IPS-11a (cell line): Measurements from ENCODE around the gene SDK2.

Experiments
- H3K4me3 ChIP-seq: one replicate; pipeline ENCODE4 v1.5.1; 2013; ENCODE audit warnings: low read depth, low read length, control low read depth

The SDK2 gene

DNA sequence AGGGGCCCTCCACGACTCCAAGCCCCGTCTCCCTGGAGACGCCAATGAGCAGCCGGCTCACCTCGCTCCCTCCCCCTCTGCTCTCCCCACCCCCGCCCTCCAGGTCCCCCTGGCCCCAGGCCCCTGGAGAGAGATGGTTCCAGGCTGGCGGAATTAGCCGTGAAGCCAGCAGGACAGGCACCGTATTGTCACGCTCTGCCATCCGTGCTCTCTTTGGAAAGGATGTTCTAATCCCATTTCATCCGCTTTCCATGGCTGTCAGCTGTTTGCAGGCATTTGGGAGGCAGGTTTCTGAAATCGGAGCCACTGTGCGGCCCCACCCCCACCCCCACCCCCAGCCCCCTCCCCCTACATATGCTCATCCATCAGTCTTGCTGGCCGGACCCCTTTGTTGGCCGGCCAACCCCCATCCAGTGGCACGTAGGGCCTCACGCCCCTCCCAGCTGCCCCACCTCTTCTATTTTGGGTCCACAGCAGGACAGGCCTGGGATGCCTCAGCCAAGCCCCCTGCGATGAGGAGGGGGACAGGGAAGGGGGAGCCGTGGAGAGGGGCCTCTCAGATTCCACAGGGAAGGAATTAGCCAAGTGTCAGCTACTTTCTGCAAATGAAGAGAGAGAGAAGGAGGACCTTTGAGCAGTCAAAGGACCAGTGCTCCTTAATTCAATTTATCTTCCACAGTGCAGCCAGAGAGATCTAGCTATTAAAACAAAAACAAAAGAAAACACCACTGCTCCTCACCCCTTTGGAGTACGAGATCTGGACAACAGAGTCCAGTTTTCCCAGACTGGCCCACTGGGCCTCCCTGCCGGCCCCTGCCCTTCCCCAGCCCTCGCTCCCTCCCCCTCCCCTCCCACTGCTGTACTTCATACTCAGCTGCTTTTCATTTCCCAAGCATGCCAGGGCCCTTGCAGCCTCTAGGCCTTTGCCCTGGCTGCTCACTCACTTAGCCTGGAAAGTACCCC, 30.7 kb downstream of the SDK2 start:
- H3K4me3 ChIP-seq = no peak overlapping the region

DNA sequence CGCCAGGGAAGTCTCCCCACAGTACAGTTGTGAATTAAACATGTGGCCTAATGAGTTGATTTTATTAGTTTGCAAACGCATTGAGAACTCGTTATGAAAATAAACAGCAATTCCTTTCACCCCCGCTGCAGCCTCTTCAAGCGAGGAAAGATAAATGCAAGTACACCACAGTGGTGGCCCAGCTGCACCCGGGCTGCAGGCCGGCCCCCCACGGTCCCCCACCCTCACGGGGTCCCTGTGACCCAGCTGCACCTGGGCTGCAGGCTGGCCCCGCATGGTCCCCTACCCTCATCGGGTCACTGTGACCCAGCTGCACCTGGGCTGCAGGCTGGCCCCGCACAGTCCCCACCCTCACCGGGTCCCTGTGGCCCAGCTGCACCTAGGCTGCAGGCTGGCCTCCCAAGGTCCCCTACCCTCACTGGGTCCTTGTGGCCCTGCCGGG, 32.2 kb downstream of the SDK2 start:
- no peak overlapping the region for H3K4me3 ChIP-seq

DNA sequence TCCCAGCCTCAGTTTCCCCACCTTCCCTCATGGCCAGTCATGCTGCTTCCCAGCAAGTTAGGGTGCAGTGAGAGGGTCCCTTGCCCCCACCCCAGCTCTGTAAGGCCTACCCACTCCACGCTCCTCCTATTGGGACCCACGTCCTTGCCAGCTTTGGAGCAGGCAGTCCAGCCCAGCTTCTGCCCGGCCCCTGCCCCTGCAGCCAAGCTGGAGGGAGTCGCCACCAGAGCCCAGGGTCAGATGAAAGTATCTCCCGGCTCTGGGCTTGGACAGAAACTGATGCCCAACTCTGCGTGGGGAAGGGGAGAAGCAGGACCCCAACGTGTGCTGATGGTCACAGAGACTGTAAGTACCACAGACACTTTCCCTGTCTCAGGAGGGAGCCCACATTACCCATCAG, 32.6 kb downstream of the SDK2 start:
- H3K4me3 ChIP-seq = no peak overlapping the region

DNA sequence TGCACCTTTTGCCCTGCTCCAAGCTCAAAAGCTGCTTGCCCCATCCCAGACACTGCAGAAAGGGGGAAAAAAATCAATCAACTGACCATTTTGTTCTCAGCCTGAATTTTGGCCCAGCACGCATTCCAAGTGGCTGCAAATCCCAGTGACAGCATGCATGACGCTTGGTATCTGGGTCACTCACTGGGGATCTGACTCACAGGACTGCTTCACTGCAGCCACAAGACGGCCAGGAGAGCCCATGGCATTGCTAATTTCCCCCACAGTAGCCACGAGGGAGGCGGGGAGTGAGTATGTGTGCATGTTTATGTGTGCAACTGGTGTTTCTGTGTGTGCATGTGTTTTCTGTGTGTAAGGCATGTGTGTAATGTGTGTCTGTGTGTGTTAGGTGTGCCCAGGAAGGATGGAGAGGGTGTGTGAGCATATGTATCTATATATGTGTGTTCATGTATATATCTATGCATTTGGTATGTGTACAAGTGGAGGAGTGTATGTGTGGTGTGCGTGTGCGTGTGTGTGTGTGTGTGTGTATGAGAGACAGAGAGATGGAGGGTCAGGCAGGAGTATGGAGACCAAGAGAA, 33.8 kb downstream of the SDK2 start:
- H3K4me3 ChIP-seq = no peak overlapping the region

DNA sequence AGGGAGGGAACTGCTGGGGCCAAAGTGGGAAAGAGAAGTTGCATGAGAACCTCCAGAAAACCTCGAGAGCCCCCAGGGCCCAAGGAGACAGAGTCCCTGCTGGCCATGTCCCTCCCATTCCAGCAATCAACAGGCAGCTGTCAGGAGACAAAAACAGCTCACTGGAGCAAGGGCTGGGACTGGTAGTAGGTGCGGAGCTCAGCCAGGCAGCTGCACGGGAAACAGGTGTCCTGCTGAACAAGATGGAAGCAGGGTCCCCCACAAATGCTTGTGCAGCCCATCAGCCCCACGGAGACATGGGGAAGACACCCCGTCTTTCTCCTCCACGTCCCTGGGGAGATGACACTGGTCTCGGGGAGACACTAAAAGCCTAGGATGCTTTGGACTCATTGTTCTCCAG, 34.5 kb downstream of the SDK2 start:
- no peak overlapping the region for H3K4me3 ChIP-seq

DNA sequence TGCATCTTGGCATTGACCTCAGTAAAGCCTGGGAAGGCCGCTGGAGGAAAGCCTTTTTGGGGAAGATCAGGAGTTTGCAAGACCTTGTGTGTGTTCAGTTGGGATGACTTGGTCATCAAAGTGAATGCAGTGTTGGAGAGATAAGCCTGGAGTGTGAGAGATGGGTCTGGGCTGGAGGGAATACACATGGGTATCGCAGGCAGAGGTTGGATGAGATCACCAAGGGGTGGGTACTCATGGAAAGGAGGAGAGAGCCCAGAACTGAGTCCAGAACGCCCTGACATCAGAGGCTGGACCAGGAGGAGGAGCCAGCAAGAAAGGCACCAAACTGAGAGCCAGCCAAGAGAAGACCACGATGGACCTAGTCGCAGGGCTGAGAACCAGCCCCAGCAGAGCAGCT, 35.2 kb downstream of the SDK2 start:
- H3K4me3 ChIP-seq = no peak overlapping the region

DNA sequence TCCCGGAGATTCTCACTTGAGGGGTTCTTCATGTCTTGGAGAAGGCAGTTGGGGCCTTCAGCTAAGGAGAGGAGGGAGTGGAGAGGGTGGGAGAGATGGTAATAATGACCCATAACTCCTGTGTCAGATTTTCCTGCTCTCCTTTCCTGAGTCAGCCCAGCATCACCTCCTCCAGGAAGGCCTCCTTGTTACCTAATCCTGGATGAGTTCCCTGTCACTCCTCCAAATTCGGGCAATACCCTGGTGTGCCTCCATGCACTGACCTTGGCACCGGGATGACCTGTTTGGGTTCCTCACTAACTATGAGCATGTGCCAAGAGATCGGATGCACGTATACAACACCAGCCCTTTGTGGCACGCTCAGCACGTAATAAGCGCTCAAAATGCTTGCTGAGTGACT, 38.8 kb downstream of the SDK2 start:
- no peak overlapping the region for H3K4me3 ChIP-seq

DNA sequence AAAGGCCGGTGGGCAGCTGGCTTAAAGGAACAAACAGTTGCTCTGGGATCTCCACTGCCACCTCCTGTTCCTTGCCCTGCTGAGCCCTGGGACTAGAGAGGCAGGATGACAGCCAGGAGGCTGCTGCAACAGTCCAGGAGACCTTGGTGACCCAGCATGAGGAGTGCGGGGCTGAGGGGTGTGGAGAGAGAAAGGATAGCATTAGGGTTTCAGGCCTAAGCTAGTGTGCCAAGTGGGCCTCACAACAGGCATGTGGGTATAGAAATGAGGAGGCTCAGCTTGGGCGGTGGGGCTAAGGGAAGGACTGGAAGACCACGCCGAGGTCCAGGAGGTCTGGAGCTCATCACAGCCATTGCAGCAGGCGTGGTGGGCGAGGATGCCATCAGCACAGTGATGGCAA, 39.8 kb downstream of the SDK2 start:
- no peak overlapping the region for H3K4me3 ChIP-seq

DNA sequence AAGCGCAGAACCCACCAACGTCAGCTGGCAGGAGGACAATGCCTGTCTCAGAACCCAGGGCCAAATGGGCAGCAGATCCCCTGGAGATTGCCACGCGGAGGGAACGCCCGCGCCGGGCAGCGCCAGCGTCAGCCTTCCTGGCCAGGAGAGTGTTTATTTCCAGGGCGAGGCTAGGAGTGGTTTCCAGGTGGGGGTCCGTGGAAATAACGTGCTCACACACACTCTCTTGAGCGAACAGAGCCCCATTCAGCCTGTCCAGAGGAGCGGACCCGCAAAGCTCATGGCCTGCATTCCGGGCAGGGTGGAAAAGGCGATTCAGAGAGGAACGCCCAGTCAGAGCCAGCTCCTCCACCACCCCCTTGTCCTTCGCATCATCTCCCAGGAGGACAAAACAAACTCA, 40.3 kb downstream of the SDK2 start:
- H3K4me3 ChIP-seq = no peak overlapping the region

DNA sequence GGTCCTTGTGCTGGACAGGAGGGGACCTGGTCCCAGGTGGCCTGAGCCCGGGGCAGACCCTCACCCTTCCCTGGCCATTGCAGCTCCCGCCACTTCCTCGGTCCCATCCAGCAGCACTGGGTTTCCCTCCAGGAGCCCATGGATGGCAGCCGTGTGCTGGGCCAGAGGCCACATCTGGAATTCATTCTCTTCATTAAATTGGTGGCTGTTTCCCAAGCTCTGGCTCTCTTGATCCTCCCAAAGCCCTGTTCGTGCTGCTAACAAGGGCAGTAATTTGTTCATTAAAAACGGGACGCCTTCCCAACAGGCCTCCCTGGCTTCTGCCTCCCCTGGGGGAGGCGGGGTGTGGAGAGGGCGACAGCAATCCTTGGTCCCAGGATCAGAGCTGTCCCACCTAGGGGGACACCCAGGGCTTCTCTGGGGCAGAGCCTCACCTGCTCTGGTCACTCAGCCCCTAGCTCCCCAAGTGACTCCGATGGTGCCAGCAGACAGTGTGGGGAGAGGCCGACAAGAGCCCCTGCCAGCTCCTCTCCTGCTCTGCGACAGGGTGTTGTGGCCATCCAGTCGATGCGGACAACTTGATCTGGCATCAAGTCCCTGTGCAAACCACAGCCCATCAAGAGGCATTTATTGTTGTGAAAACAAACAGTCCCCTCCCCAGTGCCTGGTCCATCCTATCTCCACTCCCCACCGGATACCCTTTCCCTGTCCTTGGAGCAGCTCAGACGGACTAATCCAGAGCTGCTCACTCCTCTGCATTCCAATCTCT, 44.0 kb downstream of the SDK2 start:
- H3K4me3 ChIP-seq = no peak overlapping the region

DNA sequence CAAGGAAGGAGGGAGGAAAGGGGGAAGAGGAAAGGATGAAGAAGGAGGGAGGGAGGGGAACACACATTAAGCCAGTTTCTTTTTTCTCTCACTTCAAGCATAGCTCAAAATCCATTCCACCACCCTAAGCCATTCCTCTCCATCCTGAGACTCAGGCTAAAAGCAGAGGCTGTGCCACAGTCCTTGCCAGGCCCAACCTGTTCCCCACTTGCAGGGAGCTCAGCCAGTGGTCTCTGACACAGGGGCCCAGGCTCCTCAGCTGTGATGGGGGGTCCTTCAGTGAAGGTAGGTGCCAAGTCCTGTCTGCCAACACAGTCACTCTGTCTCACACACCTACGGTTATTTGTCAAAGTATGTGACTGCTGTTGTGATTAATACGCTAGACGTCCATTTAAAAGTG, 44.6 kb downstream of the SDK2 start:
- no peak overlapping the region for H3K4me3 ChIP-seq

DNA sequence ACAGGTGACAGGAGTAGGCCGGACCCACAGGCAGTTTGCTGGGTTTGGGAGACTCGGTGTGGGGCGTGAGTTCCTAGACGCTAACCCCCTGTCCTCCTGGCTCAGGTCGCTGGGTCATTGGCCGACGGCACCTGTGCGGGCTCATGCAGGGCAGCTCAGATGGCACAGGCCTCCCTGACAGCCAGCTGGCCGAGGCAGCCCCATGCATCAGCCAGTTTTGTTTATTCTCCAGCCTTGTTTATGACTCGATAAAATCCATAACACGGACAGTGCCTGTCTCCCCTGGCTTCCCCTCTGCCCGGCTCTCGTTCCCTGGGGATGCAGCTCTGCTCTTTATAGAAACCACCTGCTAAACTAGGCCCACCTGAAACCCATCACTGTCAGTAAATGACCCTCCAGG, 46.0 kb downstream of the SDK2 start:
- no peak overlapping the region for H3K4me3 ChIP-seq

DNA sequence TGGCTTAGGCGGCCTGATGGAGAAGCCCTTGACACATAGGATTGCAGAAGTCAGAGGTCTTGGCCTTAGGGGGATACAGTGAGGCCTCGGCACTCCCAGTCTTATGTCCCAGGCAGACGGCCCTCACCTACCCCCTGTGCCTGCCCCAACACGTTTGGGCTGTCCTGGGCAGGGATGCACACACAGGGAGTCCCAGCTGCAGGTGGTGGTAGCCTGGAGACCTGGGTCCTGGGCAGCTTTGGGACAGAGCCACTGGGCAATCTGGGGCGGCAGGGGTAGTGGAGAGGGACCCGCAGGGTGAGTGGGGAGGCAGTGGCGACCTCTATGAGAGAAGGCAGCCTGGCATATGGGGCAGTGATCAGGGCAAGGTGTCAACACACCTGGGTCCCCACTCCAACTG, 48.3 kb downstream of the SDK2 start:
- no peak overlapping the region for H3K4me3 ChIP-seq

DNA sequence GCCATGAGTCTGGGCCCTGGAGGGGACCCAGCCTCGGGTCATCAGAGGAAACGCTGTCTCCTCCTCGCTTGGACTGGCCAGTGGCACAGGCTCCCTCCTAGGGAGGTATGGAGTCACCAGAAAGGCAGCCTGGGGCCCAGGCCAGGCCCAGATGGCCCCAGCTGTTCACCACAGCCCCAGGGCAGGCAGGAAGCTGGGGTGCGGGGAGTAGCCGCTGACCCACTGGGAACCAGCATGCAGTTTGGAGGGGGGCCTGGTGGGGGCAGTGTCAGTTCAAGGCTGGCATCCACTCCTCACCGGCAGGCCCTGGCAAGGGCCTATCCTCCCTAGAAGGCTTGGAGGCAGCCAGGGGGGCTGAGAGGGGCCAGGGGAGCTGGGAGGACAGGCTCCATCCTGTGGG, 48.8 kb downstream of the SDK2 start:
- no peak overlapping the region for H3K4me3 ChIP-seq

DNA sequence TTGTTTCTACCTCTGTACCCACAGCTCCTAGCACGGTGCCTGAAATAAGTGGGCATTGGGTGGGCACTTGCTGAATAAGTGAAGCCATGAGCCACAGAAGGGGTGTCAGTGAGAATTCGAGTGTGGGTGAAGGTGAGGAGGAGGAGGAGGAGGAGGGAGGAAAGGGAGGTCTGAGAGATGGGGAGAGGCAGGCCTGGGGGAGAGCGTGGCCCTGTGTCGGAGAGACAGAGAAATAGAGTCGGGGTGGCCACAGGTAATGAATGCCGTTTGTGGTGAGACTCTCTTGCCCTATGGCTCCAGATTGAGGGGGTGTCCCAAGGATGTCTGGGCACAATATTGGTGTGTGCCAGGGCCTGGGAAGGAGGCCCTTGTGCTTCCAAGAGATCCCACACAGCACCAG, 49.2 kb downstream of the SDK2 start:
- no peak overlapping the region for H3K4me3 ChIP-seq

DNA sequence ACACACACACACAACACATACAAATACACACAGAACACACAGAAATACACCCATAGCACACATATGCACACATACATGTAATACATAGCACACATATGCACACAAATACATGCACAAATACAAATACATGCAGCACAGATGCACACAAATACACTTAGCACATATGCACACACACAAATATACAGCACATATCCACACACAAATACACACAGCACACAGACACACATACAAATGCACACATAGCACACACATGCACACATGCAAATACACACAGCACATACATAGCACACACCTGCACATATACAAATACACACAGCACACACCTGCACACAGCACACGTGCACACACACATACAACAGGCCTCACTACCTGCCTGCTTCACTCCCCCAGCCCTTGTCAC, 49.6 kb downstream of the SDK2 start:
- H3K4me3 ChIP-seq = no peak overlapping the region

DNA sequence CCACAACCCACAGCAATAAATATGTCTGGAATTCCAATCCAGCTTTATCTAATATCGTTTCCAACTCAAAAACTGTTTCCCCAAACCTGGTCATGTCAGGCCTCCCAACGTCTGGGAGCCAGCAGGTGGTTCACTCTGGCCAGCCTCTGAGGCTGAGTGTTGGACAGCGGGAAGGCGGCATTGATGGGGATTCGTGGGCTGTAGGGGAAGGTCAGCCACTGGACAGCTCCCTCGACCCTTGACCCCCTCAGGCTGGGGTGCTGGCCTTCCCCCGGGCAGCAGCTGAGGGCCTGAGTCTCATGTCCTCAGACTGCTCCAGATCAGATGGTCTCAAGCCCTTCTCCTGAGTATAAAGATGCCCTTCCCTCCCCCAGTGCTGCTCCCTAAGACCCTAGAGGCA, 50.2 kb downstream of the SDK2 start:
- no peak overlapping the region for H3K4me3 ChIP-seq

DNA sequence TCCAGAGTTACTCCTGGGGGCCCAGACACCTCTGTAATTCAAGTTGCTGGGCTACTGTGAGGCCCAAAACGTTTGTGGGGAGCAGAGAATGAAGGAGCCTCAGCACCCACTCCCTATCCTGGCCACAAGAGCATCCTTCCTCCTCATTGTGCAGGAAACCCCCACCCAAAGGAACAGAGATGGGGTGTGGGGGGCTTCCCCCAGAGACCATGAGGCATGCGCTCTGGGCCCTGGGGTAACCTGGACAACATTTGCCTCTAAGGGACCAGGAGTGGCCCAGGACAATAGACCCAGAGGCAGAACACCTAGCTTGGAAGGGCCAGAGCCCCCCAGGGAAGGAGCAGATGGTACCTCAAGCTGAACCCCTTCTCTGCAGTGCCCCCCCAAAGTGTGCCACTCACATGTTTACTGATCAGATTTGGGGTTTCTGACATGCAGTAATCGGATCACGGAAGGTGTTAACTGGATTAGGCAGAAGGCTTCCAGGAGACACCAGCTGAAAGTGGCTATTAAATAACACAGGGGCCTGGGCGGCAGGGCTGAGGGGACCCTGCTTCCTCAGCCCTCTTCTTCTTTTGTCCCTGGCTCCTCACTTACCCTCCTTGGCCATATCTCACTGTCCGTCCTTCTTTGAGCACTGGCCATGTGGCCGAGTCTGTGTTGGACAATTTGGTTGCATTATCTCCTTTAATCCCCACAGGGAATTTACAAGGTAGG, 50.8 kb downstream of the SDK2 start:
- no peak overlapping the region for H3K4me3 ChIP-seq

DNA sequence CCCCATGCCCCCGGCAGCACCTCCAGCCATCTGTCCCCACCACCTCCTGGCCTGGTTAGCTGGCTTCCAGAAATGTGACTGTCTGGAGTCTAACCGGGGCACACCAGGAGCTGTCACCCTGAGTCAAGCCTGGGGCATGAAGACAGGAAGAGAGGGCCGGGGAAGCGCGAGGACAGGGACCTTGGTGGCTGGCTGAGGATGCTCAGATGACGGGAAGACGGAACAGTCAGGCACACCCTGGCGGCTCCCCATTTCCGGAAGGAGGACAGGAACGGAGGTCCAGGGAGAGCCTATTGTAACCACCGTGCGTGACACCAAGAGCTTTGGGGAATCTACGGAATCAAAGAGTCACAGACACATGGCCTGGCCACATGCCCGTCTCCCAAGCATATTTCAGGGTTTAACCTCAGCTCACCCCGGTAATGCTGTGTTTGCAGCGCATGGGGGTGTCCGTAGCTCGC, 51.7 kb downstream of the SDK2 start:
- H3K4me3 ChIP-seq = no peak overlapping the region

DNA sequence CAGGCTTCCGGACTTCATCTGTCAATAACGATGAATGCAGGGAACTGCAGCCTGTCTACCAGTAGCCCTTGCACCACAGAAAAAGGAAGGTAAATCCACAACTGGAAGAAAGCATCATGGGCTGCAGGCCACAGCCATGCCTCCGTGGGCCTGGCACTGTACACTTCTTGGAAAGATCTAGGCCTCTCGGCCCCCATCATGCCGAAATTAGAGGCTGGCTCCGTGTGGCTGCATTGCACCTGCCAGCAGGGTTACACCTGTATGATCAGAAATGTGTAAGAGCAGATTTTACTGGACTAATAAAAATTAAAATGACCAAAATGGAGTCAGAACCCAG, 52.2 kb downstream of the SDK2 start:
- no peak overlapping the region for H3K4me3 ChIP-seq
